IMR-90 (cell line): Measurements from ENCODE around the gene ADAMTS10.

Experiments used
- BHLHE40 ChIP-seq: fragments of 150-350 bp; IDR thresholded peaks from 2 replicates; pipeline ENCODE4 v1.6.1; 2016; ENCODE audit warnings: mild to moderate bottlenecking, low read depth, low read length
- CTCF ChIP-seq: conservative IDR thresholded peaks from 2 replicates; pipeline ENCODE4 v1.5.1; 2012; ENCODE audit warnings: mild to moderate bottlenecking, low read depth, low read length, improper control_type of control experiment
- FOS ChIP-seq: fragments of 150-350 bp; IDR thresholded peaks from 2 replicates; pipeline ENCODE4 v1.6.1; 2016; ENCODE audit warnings: low read depth, low read length
- MAFK ChIP-seq: IDR thresholded peaks from 2 replicates; pipeline ENCODE4 v1.6.1; 2012; ENCODE audit warnings: low read depth, low read length, improper control_type of control experiment
- MXI1 ChIP-seq: IDR thresholded peaks from 2 replicates; pipeline ENCODE4 v1.6.1; 2012; ENCODE audit warnings: low read depth, mild to moderate bottlenecking, low read length, moderate library complexity, borderline replicate concordance

- no peak for TF ChIP-seq CTCF
- no peak for TF ChIP-seq MAFK
- no peak for TF ChIP-seq FOS
- no peak for TF ChIP-seq BHLHE40
- no peak for TF ChIP-seq MXI1
Observed at GRCh38 chr19:8655340-8655709, 44.8 kb upstream of the ADAMTS10 start.
